Neural progenitor cell (in vitro differentiated cells): ENCODE data around the gene PQBP1.
"Not testable (repeated sequence)": the region's sequence is repeated elsewhere in the genome, so short reads cannot be mapped to it uniquely, and the experiment has no call there.

Source experiments
- CTCF ChIP-seq: fragments of 200-600 bp; sonication (generic); IDR thresholded peaks from 2 replicates; pipeline ENCODE4 v1.5.1; 2017; ENCODE audit warnings: antibody characterized with exemption, mild to moderate bottlenecking
- EZH2 ChIP-seq: fragments of 200-600 bp; sonication (generic); IDR thresholded peaks from 2 replicates; pipeline ENCODE4 v1.6.1; 2017; ENCODE audit warnings: antibody characterized with exemption, mild to moderate bottlenecking, moderate library complexity
- EZH2phosphoT487 ChIP-seq: fragments of 200-600 bp; sonication (generic); IDR thresholded peaks from 2 replicates; pipeline ENCODE4 v1.6.1; 2017; ENCODE audit warnings: antibody characterized with exemption

GRCh38 chrX:48872017-48872416, 25.7 kb upstream of the PQBP1 start:
- TF ChIP-seq EZH2, CTCF, EZH2phosphoT487: not testable (repeated sequence)
